ENCODE results near the gene IL31.

DNA sequence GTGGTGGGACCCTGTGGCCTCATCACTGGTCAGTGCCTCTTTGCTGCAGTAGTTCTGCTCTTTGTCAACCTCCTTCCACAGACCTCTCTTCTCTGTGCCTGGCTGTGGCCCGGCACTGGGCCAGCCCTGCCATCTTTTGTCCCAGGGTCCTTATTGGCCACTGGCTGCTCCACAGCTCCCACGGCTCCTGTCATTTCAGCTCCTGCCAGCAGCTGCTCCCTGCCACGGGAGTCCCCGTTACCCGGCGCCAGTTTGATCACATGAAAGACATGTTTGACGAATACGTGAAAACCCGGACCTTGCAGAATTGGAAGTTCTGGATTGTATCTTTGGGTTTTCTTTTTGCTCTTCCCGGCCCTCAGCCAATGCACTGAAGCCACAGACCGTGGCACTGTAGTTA lies 35.4 kb downstream of the IL31 start:
- TF ChIP-seq, protein P1, sequence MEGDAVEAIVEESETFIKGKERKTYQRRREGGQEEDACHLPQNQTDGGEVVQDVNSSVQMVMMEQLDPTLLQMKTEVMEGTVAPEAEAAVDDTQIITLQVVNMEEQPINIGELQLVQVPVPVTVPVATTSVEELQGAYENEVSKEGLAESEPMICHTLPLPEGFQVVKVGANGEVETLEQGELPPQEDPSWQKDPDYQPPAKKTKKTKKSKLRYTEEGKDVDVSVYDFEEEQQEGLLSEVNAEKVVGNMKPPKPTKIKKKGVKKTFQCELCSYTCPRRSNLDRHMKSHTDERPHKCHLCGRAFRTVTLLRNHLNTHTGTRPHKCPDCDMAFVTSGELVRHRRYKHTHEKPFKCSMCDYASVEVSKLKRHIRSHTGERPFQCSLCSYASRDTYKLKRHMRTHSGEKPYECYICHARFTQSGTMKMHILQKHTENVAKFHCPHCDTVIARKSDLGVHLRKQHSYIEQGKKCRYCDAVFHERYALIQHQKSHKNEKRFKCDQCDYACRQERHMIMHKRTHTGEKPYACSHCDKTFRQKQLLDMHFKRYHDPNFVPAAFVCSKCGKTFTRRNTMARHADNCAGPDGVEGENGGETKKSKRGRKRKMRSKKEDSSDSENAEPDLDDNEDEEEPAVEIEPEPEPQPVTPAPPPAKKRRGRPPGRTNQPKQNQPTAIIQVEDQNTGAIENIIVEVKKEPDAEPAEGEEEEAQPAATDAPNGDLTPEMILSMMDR (IDR thresholded peaks at IDR 0.05): no peak
- TF ChIP-seq, protein P2, sequence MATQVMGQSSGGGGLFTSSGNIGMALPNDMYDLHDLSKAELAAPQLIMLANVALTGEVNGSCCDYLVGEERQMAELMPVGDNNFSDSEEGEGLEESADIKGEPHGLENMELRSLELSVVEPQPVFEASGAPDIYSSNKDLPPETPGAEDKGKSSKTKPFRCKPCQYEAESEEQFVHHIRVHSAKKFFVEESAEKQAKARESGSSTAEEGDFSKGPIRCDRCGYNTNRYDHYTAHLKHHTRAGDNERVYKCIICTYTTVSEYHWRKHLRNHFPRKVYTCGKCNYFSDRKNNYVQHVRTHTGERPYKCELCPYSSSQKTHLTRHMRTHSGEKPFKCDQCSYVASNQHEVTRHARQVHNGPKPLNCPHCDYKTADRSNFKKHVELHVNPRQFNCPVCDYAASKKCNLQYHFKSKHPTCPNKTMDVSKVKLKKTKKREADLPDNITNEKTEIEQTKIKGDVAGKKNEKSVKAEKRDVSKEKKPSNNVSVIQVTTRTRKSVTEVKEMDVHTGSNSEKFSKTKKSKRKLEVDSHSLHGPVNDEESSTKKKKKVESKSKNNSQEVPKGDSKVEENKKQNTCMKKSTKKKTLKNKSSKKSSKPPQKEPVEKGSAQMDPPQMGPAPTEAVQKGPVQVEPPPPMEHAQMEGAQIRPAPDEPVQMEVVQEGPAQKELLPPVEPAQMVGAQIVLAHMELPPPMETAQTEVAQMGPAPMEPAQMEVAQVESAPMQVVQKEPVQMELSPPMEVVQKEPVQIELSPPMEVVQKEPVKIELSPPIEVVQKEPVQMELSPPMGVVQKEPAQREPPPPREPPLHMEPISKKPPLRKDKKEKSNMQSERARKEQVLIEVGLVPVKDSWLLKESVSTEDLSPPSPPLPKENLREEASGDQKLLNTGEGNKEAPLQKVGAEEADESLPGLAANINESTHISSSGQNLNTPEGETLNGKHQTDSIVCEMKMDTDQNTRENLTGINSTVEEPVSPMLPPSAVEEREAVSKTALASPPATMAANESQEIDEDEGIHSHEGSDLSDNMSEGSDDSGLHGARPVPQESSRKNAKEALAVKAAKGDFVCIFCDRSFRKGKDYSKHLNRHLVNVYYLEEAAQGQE (IDR thresholded peaks at IDR 0.05): no peak
- TF ChIP-seq POLR2A (IDR thresholded peaks at IDR 0.05; ENCODE audit: low read length) (no peak), PHF8 (IDR thresholded peaks at IDR 0.05; ENCODE audit: borderline replicate concordance, low read depth) (no peak), ZNF302 (CRISPR knock-in tag; IDR thresholded peaks at IDR 0.05) (no peak), KDM1A (IDR thresholded peaks at IDR 0.05; ENCODE audit: low read depth) (no peak), KDM5A (IDR thresholded peaks at IDR 0.05) (no peak)
- TF ChIP-seq, protein P3, sequence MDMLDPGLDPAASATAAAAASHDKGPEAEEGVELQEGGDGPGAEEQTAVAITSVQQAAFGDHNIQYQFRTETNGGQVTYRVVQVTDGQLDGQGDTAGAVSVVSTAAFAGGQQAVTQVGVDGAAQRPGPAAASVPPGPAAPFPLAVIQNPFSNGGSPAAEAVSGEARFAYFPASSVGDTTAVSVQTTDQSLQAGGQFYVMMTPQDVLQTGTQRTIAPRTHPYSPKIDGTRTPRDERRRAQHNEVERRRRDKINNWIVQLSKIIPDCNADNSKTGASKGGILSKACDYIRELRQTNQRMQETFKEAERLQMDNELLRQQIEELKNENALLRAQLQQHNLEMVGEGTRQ (IDR thresholded peaks at IDR 0.05): no peak
